ENCODE measurements around the gene NGEF. TPM values are rescaled to one million over a fixed set of nuclear protein-coding genes. Genes with fewer than 3 reads are reported as not detected.

Gene NGEF
- total RNA-seq, 1 experiment from 2014 or later, result 1.9 TPM

- Mint-ChIP-seq H3K27ac (no peak overlapping the region), H3K36me3 (ENCODE audit: insufficient read depth in 1 of 3, low read depth in 3 of 3) (no peaks in the 10 kb centered on the region), H3K9me3 (no peaks in the 10 kb centered on the region), H3K4me1 (peaks cover 6 to 8% of the 10 kb centered on the region in 2 experiments), H3K27me3 (ENCODE audit: low read depth) (peaks cover 44% of the 10 kb centered on the region), H3K4me3 (no peak overlapping the region)
- no peak for DNase-seq
- Histone ChIP-seq H2BK120ac (ENCODE audit: low read depth, low read length, poor library complexity, severe bottlenecking) (no peak overlapping the region), H3T11ph (ENCODE audit: low read length) (no peak overlapping the region), H2BK15ac (ENCODE audit: low read depth, low read length) (no peak overlapping the region), H2AFZ (ENCODE audit: low read length) (no peak overlapping the region), H4K8ac (replicated peaks; ENCODE audit: insufficient read length, low read depth, low read length) (no peak overlapping the region), H3K27ac (ENCODE audit: insufficient read length, low read depth, low read length) (no peak overlapping the region), H3K27me3 (ENCODE audit: insufficient read depth, low read length) (no peaks in the 10 kb centered on the region; the same call in 1 of the 2 replicates), H4K5ac (ENCODE audit: insufficient read length, low read depth, low read length) (no peak overlapping the region), H3K9me3 (ENCODE audit: control insufficient read depth, low read depth, low read length) (no peaks in the 10 kb centered on the region), H3K23ac (ENCODE audit: insufficient read length, low read depth, low read length) (no peak overlapping the region), H3K79me1 (ENCODE audit: insufficient read depth, low read depth, low read length, poor library complexity, severe bottlenecking) (no peaks in the 10 kb centered on the region), H3K4ac (ENCODE audit: low read depth, low read length) (no peak overlapping the region), H3K14ac (ENCODE audit: insufficient read depth, low read length) (no peak overlapping the region), H3K23me2 (ENCODE audit: insufficient read length, low read depth, low read length, poor library complexity, severe bottlenecking) (no peaks in the 10 kb centered on the region), H3K4me2 (ENCODE audit: insufficient read depth, insufficient read length, low read length) (no peak overlapping the region), H2AK5ac (ENCODE audit: insufficient read length, low read length) (no peak overlapping the region), H3K4me1 (ENCODE audit: insufficient read depth, low read length) (no peaks in the 10 kb centered on the region; the same call in 1 of the 2 replicates), H2BK20ac (ENCODE audit: low read depth, low read length, poor library complexity, severe bottlenecking) (no peak overlapping the region), H3K79me2 (ENCODE audit: insufficient read depth, low read length) (no peaks in the 10 kb centered on the region), H2BK5ac (ENCODE audit: insufficient read length, low read length) (no peak overlapping the region), H3K56ac (ENCODE audit: insufficient read length, low read depth, low read length) (no peak overlapping the region), H4K20me1 (ENCODE audit: control insufficient read depth, insufficient read depth, insufficient read length) (no peaks in the 10 kb centered on the region), H3K18ac (ENCODE audit: insufficient read length, low read depth, low read length) (no peak overlapping the region), H2BK12ac (ENCODE audit: insufficient read length, low read depth, low read length) (no peak overlapping the region), H3K9ac (ENCODE audit: extremely low read depth, insufficient read length, low read length) (no peak overlapping the region), H4K91ac (ENCODE audit: insufficient read length, low read depth, low read length) (no peak overlapping the region)
- TF ChIP-seq CTCF (conservative IDR thresholded peaks at IDR 0.05), result no peak
These were observed 116.9 kb downstream of the NGEF start for GRCh38 chr2:232896111-232896510.

All from H9 (cell line).